ENCODE results near the gene ABCA2. TPM values are rescaled to one million over a fixed set of nuclear protein-coding genes. Genes with fewer than 3 reads are reported as not detected.

The ABCA2 gene
- polyA plus RNA-seq, 2 donors = 7.7 to 14.7 TPM

DNA sequence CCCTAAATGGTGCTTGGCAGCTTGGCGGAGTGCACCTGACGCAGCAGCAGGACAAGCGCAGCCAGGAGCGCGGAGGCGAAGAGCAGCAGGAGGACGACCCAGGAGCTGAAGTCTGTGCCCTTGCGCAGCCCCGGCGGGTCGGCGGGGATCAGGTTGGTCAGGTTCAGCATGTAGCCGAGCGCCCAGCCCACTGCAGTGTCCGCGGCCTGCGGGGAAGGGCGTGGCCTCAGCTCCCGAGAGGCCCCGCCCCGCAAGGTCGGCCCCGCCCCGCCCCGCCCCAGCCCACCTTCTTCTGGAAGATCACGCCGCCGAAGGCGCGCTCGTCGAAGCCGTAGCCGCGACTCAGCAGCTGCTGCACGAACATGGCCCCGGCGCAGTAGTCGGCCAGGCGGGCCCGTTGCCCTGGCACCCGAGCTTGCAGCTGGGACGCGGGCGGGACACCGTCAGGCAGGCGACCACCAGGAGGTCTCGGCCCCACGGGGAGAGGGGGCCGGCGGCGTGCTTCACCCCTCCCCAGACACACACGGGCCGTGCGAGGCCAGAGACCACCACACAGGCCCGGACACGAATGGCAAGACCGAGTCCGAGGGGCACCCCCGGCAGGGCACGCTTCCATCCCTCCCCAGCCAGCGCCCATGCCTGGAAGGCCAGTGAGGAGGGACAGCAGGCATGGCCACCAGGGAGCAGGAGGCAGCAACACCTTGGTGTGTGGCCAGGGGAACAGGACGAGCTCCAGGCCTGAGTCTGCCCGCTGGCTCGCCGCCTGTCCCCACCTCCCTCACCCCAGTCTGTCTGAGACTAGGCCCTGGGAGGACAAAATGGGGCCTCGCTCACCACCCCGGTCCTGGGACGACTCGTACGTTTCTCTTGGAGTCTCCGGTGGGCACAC, 20.9 kb upstream of the ABCA2 start:
- WGBS, 2 donors = 36 to 42% methylated on average over 52 to 72 of the region's 72 CpGs
- Histone ChIP-seq H3K4me3 (ENCODE audit: low read depth in 1 of 2, low read length in 2 of 2) (no peak overlapping the region), H3K36me3 (ENCODE audit: control insufficient read depth in 2 of 2, insufficient read depth in 2 of 2, low read length in 1 of 2) (no peaks in the 10 kb centered on the region), H3K27me3 (ENCODE audit: control insufficient read depth in 1 of 2, insufficient read depth in 2 of 2, low read length in 2 of 2) (peaks cover 0 to 7% of the 10 kb centered on the region in 2 donors), H3K4me1 (ENCODE audit: control insufficient read depth in 2 of 2, insufficient read depth in 2 of 2, low read length in 1 of 2) (peaks cover 10 to 35% of the 10 kb centered on the region in 2 donors), H3K9me3 (ENCODE audit: control insufficient read depth in 2 of 2, insufficient read depth in 1 of 2, low read depth in 1 of 2, low read length in 1 of 2) (peaks cover 0 to 2% of the 10 kb centered on the region in 2 donors), H3K27ac (ENCODE audit: low read depth in 2 of 2, low read length in 1 of 2) (no peak overlapping the region)

DNA sequence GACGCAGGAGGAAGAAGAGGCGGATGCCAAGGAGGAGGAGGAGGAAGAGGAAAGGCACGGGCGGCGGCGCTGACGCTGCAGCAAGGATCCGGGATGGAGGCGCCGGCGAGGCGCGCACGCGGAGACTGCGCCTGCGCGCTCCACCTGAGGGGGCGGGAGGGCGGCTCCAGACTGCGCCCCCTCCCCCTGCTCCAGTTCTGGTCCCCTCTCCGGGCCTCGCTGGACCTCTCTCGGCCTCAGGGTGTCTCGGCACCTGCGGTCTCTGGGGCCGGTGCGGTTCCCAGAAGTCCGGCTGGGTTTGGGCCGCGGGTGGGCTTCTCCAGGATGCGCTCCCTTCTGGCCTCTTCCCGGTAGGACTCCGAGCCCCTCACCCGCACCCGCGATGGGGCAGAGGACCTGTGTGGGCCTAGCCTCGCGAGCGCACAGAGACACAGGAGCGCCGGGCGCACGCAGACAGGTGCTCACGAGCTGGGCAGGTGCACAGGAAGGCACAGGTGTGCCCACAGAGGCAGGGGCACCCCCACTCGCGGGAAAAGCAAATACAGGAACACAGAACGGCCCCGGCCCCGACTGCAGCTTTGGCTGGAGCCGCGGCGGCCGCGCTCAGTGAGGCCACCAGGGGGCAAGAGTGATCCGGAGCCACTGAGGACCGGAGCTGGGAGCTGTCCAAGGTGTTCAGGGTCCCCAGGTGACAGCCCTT, 18.2 kb upstream of the ABCA2 start, which contains the start of gene NPDC1:
Gene NPDC1, minus strand, starts transcription at position 90 of the 700 bp plus-strand sequence. CDS start 188 bp downstream, outside the sequence.
- Histone ChIP-seq H3K27me3 (ENCODE audit: control insufficient read depth in 1 of 2, insufficient read depth in 2 of 2, low read length in 2 of 2) (peaks cover 0 to 7% of the 10 kb centered on the region in 2 donors), H3K9me3 (ENCODE audit: control insufficient read depth in 2 of 2, insufficient read depth in 1 of 2, low read depth in 1 of 2, low read length in 1 of 2) (peaks cover 0 to 2% of the 10 kb centered on the region in 2 donors), H3K4me1 (ENCODE audit: control insufficient read depth in 2 of 2, insufficient read depth in 2 of 2, low read length in 1 of 2) (peaks cover 13 to 28% of the 10 kb centered on the region in 2 donors), H3K36me3 (ENCODE audit: control insufficient read depth in 2 of 2, insufficient read depth in 2 of 2, low read length in 1 of 2) (no peaks in the 10 kb centered on the region), H3K27ac (ENCODE audit: low read depth in 2 of 2, low read length in 1 of 2) (peak within 1 kb of the TSS; percentile 28 to 79), H3K4me3 (ENCODE audit: low read depth in 1 of 2, low read length in 2 of 2) (peak within 1 kb of the TSS; percentile 42 to 55)
- WGBS, 2 donors = 0% methylated on average over 38 to 57 of the region's 57 CpGs

DNA sequence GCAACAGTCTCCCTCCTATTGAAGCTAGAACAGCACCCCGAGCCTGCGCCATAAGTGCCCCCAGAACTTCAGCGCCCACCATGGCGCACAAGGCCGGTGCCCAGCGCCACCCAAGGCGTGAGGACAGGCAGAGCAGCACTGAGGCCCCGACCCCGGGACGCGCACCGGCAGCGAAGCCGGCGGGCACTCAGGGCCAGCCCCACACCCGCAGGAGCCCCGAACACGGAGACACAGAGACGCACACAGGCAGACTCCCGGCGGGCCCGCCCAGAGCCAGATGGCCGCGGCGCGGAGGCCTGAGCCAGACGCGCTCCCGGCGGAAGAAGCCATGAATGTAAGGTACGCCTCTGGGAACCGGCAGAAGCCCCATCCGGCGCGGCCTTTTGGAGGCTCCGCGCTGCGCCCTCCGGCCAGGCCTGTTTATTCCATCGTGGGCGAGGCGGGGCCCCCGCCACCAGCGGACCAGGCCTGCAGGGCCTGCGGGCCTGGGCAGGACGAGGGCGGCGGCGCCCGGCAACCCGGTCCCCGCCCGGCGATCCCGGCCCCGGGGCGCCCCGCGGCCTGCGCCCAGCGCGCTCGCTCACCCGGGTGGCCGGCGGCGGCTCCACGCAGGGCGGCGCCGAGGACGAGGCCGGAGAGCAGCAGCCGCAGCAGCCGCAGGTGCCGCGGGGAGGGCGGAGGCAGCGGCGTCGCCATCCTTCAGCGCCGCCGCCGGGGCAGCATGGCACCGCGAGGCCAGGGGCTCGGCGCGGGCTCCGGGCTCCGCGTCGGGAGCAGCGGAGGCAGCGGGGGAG, 17.5 kb upstream of the ABCA2 start:
- Histone ChIP-seq H3K9me3 (ENCODE audit: control insufficient read depth in 2 of 2, insufficient read depth in 1 of 2, low read depth in 1 of 2, low read length in 1 of 2) (peaks cover 0 to 2% of the 10 kb centered on the region in 2 donors), H3K4me3 (ENCODE audit: low read depth in 1 of 2, low read length in 2 of 2) (peak overlapping the region; percentile 42 to 55), H3K27me3 (ENCODE audit: control insufficient read depth in 1 of 2, insufficient read depth in 2 of 2, low read length in 2 of 2) (peaks cover 0 to 7% of the 10 kb centered on the region in 2 donors), H3K27ac (ENCODE audit: low read depth in 2 of 2, low read length in 1 of 2) (peak overlapping the region; percentile 9 to 79), H3K4me1 (ENCODE audit: control insufficient read depth in 2 of 2, insufficient read depth in 2 of 2, low read length in 1 of 2) (peaks cover 13 to 28% of the 10 kb centered on the region in 2 donors), H3K36me3 (ENCODE audit: control insufficient read depth in 2 of 2, insufficient read depth in 2 of 2, low read length in 1 of 2) (peaks cover 0 to 2% of the 10 kb centered on the region in 2 donors)
- WGBS, 2 donors = 2 to 5% methylated on average over 73 to 96 of the region's 96 CpGs

DNA sequence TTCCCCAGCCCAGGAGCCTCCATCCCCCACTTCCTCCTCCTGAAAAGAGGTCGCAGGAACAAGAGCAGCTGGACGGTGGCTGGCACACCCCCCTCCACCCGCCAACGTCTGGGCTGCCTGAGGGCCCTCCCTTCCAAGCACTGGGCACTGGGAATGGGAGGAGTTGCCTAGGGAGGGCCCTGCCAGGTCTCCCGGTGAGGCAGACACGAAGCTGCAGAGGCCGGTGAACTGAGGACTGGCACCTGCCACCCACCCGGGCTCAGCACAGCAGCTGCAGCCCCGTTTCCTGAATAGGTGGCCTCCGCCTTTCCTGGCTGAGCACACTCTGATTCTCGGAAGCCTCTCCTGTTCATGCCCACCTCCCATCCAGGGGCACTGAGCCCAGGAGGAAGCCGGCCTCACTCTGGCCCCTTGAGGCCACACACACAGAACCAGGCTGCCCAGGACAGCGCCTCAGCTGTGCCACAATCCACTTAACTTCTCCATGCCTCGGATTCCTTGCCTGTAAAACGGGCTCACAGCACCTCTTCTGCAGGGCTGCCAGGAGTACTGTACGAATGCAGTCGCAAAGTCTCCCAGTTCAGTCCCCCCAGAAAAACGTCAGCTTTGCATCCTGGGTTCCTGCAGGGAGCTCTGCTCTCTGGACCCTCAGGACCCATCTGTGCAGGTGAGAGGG, 16.6 kb upstream of the ABCA2 start:
- Histone ChIP-seq H3K27me3 (ENCODE audit: control insufficient read depth in 1 of 2, insufficient read depth in 2 of 2, low read length in 2 of 2) (peaks cover 0 to 3% of the 10 kb centered on the region in 2 donors), H3K4me3 (ENCODE audit: low read depth in 1 of 2, low read length in 2 of 2) (peak overlapping the region; percentile 42 to 55), H3K4me1 (ENCODE audit: control insufficient read depth in 2 of 2, insufficient read depth in 2 of 2, low read length in 1 of 2) (peaks cover 13 to 28% of the 10 kb centered on the region in 2 donors), H3K9me3 (ENCODE audit: control insufficient read depth in 2 of 2, insufficient read depth in 1 of 2, low read depth in 1 of 2, low read length in 1 of 2) (no peaks in the 10 kb centered on the region), H3K36me3 (ENCODE audit: control insufficient read depth in 2 of 2, insufficient read depth in 2 of 2, low read length in 1 of 2) (peaks cover 0 to 3% of the 10 kb centered on the region in 2 donors), H3K27ac (ENCODE audit: low read depth in 2 of 2, low read length in 1 of 2) (peak overlapping the region; percentile 19 to 79)
- whole genome bisulfite sequencing, 2 donors = 19 to 22% methylated on average over 18 of the region's 18 CpGs

DNA sequence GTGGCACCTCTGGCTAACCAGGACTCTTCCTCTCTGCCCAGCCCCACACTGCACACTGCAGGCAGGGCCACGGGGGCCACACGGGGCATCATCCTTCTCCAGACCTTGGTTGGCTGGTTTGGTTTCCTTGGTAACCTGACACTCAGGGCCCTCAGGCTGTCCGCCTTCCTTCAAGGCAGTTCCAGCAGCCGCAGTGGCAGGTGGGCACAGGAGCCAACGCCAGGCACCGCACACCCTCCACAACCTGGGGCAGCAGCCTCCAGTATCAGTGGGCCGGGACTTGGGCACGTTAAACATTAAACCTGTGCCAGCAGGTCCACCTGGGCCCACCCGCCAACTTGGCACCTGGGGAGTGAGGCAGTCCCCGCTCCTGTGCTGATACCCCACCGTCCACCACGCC, 16.0 kb upstream of the ABCA2 start:
- Histone ChIP-seq H3K4me1 (ENCODE audit: control insufficient read depth in 2 of 2, insufficient read depth in 2 of 2, low read length in 1 of 2) (peaks cover 13 to 26% of the 10 kb centered on the region in 2 donors), H3K27ac (ENCODE audit: low read depth in 2 of 2, low read length in 1 of 2) (peak overlapping the region; percentile 19 to 45), H3K36me3 (ENCODE audit: control insufficient read depth in 2 of 2, insufficient read depth in 2 of 2, low read length in 1 of 2) (peaks cover 0 to 3% of the 10 kb centered on the region in 2 donors), H3K9me3 (ENCODE audit: control insufficient read depth in 2 of 2, insufficient read depth in 1 of 2, low read depth in 1 of 2, low read length in 1 of 2) (no peaks in the 10 kb centered on the region), H3K4me3 (ENCODE audit: low read depth in 1 of 2, low read length in 2 of 2) (peak overlapping the region in 1 of 2 donors; percentile 25), H3K27me3 (ENCODE audit: control insufficient read depth in 1 of 2, insufficient read depth in 2 of 2, low read length in 2 of 2) (peaks cover 0 to 3% of the 10 kb centered on the region in 2 donors)
- 45 to 46% methylated on average over 12 of the region's 12 CpGs for WGBS, 2 donors

DNA sequence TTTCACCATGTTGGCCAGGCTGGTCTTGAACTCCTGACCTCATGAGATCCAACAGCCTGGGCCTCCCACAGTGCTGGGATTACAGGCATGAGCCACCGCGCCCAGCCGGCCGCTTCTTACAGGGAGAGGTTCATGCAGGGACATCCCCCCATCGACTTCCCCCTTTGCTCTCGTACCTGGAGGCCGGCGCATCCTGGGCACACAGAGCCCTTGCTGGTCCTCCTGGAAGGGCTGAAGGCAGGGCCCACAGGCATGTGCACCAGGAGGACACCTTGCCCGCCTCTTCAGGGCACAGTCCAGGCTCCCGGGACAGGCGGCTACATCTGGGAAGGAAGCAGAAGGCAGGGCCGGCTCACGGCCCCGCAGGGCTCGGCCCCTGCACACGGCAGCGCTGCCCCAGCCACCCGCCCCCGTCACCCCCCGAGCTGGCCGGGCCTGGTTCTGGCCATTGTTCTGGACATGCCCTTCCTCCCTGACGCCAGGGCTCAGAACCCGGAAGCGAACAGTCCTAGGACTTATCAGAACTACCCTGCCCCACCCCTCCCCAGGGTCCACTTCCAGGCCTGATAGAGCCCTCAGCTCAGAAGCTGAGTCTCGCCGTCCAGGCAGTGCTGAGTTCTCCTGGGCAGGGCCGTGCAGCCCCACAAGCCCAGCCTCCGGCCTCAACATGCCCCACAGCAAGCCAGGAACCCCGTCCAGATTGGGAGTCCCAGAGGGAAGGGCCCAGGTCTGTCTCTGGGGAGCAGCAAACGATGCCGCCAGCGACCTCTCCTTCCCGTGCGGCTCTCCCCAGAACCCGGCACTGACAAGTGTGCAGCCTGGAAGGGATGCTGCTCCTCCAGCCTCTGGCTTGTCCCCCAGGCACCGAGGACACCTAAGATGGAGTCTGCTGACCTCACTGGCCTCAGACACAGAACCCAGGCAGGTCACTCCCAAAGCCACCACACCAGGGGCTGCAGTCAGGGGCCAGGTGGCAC, 15.0 kb upstream of the ABCA2 start:
- Histone ChIP-seq H3K36me3 (ENCODE audit: control insufficient read depth in 2 of 2, insufficient read depth in 2 of 2, low read length in 1 of 2) (peaks cover 0 to 3% of the 10 kb centered on the region in 2 donors), H3K4me3 (ENCODE audit: low read depth in 1 of 2, low read length in 2 of 2) (no peak overlapping the region), H3K27ac (ENCODE audit: low read depth in 2 of 2, low read length in 1 of 2) (peak overlapping the region; percentile 26 to 56), H3K9me3 (ENCODE audit: control insufficient read depth in 2 of 2, insufficient read depth in 1 of 2, low read depth in 1 of 2, low read length in 1 of 2) (no peaks in the 10 kb centered on the region), H3K4me1 (ENCODE audit: control insufficient read depth in 2 of 2, insufficient read depth in 2 of 2, low read length in 1 of 2) (peaks cover 13 to 23% of the 10 kb centered on the region in 2 donors), H3K27me3 (ENCODE audit: control insufficient read depth in 1 of 2, insufficient read depth in 2 of 2, low read length in 2 of 2) (peaks cover 0 to 3% of the 10 kb centered on the region in 2 donors)
- 76 to 81% methylated on average over 36 of the region's 36 CpGs for WGBS, 2 donors

DNA sequence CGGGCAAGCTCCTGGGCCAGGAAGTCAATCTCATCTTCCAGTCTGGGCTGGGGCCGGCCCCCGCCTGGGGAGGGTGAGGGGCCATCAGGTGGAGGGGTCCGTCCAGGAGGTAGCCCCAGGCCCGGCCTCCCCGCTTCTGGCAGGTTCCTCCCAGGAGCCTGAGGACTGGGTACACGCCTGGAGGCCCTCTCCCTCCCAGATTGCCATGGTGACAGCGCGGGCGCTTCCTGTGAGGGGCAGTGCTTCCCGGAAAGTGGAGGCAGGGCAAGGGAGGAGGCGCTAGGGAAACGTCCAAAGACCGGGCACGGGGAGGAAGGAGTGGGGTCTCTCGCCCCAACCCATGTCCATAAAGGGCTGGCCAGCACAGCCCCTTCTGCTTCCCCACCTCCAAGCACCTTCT, 13.1 kb upstream of the ABCA2 start:
- Histone ChIP-seq H3K9me3 (ENCODE audit: control insufficient read depth in 2 of 2, insufficient read depth in 1 of 2, low read depth in 1 of 2, low read length in 1 of 2) (no peaks in the 10 kb centered on the region), H3K4me3 (ENCODE audit: low read depth in 1 of 2, low read length in 2 of 2) (no peak overlapping the region), H3K27ac (ENCODE audit: low read depth in 2 of 2, low read length in 1 of 2) (no peak overlapping the region), H3K36me3 (ENCODE audit: control insufficient read depth in 2 of 2, insufficient read depth in 2 of 2, low read length in 1 of 2) (peaks cover 0 to 3% of the 10 kb centered on the region in 2 donors), H3K4me1 (ENCODE audit: control insufficient read depth in 2 of 2, insufficient read depth in 2 of 2, low read length in 1 of 2) (peaks cover 8 to 20% of the 10 kb centered on the region in 2 donors), H3K27me3 (ENCODE audit: control insufficient read depth in 1 of 2, insufficient read depth in 2 of 2, low read length in 2 of 2) (peaks cover 0 to 3% of the 10 kb centered on the region in 2 donors)
- WGBS, 2 donors = 55 to 69% methylated on average over 15 to 16 of the region's 16 CpGs

DNA sequence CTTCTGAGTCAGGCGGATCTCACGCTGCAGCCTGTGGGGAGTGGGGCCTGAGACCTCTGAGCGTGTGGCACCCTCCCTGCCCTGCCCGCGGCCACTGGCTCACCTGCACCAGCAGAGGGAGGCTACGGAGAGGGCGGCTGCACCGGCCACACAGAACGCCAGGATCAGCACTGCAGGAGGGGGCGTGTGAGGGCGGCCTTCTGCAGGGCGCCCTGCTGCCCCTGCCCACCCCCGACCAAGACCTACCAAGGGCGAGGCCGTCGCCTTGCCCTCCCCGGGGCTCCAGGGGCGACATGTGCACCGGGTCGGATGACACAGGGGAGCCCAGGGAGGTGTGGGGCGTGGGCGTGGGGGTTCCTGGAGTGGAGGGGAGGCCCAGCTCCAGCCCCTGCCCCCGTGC, 12.5 kb upstream of the ABCA2 start:
- Histone ChIP-seq H3K36me3 (ENCODE audit: control insufficient read depth in 2 of 2, insufficient read depth in 2 of 2, low read length in 1 of 2) (peaks cover 0 to 3% of the 10 kb centered on the region in 2 donors), H3K4me3 (ENCODE audit: low read depth in 1 of 2, low read length in 2 of 2) (no peak overlapping the region)

More for the DNA sequence above, 12.5 kb upstream of the ABCA2 start:
- no peaks in the 10 kb centered on the region for H3K9me3 ChIP-seq (ENCODE audit: control insufficient read depth in 2 of 2, insufficient read depth in 1 of 2, low read depth in 1 of 2, low read length in 1 of 2)
- peaks cover 0 to 3% of the 10 kb centered on the region in 2 donors for H3K27me3 ChIP-seq (ENCODE audit: control insufficient read depth in 1 of 2, insufficient read depth in 2 of 2, low read length in 2 of 2)
- WGBS, 2 donors = 86 to 97% methylated on average over 12 to 23 of the region's 23 CpGs
- no peak overlapping the region for H3K27ac ChIP-seq (ENCODE audit: low read depth in 2 of 2, low read length in 1 of 2)
- peaks cover 8 to 15% of the 10 kb centered on the region in 2 donors for H3K4me1 ChIP-seq (ENCODE audit: control insufficient read depth in 2 of 2, insufficient read depth in 2 of 2, low read length in 1 of 2)

All from esophagus (tissue), 2 donors.